Uterus (tissue), 2 donors: ENCODE results near the gene TBCD.

Source experiments
- POLR2A ChIP-seq, 2 donors: fragments of 450-650 bp; IDR thresholded peaks; one replicate each; pipeline ENCODE4 v1.6.1; 2016; ENCODE audit warnings: antibody characterized with exemption in 2 of 2, mild to moderate bottlenecking in 1 of 2, moderate library complexity in 1 of 2
- TF ChIP-seq, protein P1 (sequence below), 4 experiments: fragments of 200-600 bp in 2 of 4; fragments of 450-650 bp in 2 of 4; sonication (generic) in 2 of 4; IDR thresholded peaks; one replicate each; pipeline ENCODE4 v1.5.1; 2016 to 2019; ENCODE audit warnings: antibody characterized with exemption in 4 of 4, mild to moderate bottlenecking in 2 of 4, moderate library complexity in 1 of 4

DNA sequence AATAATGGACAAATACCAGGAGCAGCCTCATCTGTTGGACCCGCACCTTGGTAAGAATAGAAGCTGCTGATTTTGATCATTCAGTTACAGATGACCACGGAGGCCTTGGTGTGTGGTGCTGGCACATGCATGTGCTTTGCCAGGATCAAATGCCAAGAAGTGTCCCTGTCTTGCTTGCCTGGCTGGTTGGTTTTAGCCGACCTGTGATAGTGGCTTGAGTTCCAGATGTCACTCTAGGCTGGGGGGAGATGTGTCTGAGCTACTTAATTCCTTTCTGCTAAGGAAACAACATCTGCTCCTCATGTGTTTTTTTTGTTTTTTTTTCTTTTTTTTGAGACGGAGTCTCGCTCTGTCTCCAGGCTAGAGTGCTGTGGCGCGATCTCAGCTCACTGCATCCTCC is 4.3 kb downstream of the TBCD start:
- TF ChIP-seq, protein P1, sequence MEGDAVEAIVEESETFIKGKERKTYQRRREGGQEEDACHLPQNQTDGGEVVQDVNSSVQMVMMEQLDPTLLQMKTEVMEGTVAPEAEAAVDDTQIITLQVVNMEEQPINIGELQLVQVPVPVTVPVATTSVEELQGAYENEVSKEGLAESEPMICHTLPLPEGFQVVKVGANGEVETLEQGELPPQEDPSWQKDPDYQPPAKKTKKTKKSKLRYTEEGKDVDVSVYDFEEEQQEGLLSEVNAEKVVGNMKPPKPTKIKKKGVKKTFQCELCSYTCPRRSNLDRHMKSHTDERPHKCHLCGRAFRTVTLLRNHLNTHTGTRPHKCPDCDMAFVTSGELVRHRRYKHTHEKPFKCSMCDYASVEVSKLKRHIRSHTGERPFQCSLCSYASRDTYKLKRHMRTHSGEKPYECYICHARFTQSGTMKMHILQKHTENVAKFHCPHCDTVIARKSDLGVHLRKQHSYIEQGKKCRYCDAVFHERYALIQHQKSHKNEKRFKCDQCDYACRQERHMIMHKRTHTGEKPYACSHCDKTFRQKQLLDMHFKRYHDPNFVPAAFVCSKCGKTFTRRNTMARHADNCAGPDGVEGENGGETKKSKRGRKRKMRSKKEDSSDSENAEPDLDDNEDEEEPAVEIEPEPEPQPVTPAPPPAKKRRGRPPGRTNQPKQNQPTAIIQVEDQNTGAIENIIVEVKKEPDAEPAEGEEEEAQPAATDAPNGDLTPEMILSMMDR (IDR thresholded peaks at IDR 0.05) = no peak
- TF ChIP-seq POLR2A (IDR thresholded peaks at IDR 0.05) = no peak
